Stomach smooth muscle (tissue), 2 donors: ENCODE measurements around the gene GZF1.

Experiments used
- H3K27ac ChIP-seq: one replicate; pipeline ENCODE4 v1.7.0; 2013; ENCODE audit warnings: mild to moderate bottlenecking, low read length, inconsistent platforms
- H3K27me3 ChIP-seq, 2 donors: one replicate each; pipeline ENCODE4 v1.7.0; 2013; ENCODE audit warnings: low read length in 2 of 2; ENCODE audit not compliant: insufficient read depth in 2 of 2, control insufficient read depth in 1 of 2
- H3K36me3 ChIP-seq, 2 donors: one replicate each; pipeline ENCODE4 v1.7.0; 2013; ENCODE audit warnings: low read length in 2 of 2; ENCODE audit not compliant: control insufficient read depth in 2 of 2, insufficient read depth in 2 of 2
- H3K4me1 ChIP-seq: one replicate; pipeline ENCODE4 v1.7.0; 2013; ENCODE audit warnings: low read length; ENCODE audit not compliant: control insufficient read depth, insufficient read depth
- H3K4me3 ChIP-seq, 2 donors: one replicate each; pipeline ENCODE4 v1.7.0; 2013; ENCODE audit warnings: low read length in 2 of 2
- H3K9ac ChIP-seq, 2 donors: one replicate each; pipeline ENCODE4 v1.7.0; 2013; ENCODE audit warnings: low read length in 2 of 2, mild to moderate bottlenecking in 1 of 2
- H3K9me3 ChIP-seq, 2 donors: one replicate each; pipeline ENCODE4 v1.7.0; 2013; ENCODE audit warnings: low read length in 2 of 2; ENCODE audit not compliant: control insufficient read depth in 2 of 2
- donor health status: healthy.
- donor health status: Pancreatic carcinoma.

The GZF1 gene

DNA sequence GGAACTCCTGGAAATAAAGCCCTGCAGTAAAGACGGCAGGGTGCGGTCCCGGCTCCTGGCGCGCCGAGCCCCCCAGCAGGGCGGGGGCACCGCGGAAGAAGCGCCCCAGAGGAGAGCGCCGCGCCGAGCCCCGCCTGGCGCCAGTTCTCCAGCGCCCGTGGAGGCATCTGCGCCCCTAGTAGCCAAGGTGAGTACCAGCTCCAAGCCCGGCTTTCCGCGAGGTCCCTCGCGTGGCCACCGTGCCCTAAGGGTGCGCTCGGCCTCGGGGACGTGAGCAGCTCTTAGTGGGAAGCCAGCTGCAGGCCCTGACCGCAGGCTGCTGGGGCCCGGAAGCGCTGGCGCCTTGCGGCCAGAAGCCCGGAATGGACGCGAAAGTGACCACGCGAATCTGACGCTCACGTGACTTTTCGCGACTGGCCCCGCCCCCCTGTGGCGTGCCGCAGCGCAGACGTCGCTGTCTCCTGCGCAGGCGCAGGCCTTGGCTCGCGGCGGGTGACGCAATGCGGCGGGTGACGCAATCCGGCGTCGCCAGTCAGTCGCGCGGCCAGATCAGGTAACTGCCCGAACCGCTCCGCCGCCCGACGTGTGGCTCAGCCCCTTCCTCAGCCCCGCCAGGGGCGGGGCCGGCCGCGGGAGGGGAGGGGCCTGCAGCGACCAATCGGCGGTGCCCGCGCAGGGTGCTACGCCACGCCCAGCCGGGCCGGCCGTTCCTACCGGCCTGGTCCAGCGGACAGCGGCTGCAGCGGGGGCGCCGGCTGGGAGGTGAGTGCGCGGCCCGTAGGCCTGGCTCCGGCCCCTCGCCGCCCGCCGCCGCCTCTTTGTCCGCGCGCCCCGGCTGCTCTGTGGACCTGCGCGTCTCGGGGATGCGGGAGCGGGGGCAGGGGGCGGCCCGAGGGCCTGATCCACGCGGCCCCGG lies at the start of gene GZF1:
Gene GZF1 (plus strand): TSS at position 707 of the 916 bp plus-strand sequence. CDS start 2,202 bp downstream, outside the sequence.
- Histone ChIP-seq H3K4me3 (peak within 1 kb of the TSS; percentile 81 to 82), H3K9me3 (no peaks in the 10 kb centered on the region), H3K27ac (peak within 1 kb of the TSS; percentile 98), H3K27me3 (no peaks in the 10 kb centered on the region), H3K9ac (peak within 1 kb of the TSS; percentile 89 to 95), H3K4me1 (peaks cover 24% of the 10 kb centered on the region), H3K36me3 (peaks cover 6 to 12% of the 10 kb centered on the region in 2 donors)

GRCh38 chr20:23313271-23313670 lies 48.7 kb upstream of the GZF1 start:
- H3K36me3 ChIP-seq, result no peaks in the 10 kb centered on the region
- peaks cover 8% of the 10 kb centered on the region for H3K4me1 ChIP-seq
- no peak overlapping the region for H3K9ac ChIP-seq
- no peaks in the 10 kb centered on the region for H3K27me3 ChIP-seq
- no peak overlapping the region for H3K4me3 ChIP-seq
- H3K27ac ChIP-seq, result no peak overlapping the region
- peaks cover 0 to 2% of the 10 kb centered on the region in 2 donors for H3K9me3 ChIP-seq

DNA sequence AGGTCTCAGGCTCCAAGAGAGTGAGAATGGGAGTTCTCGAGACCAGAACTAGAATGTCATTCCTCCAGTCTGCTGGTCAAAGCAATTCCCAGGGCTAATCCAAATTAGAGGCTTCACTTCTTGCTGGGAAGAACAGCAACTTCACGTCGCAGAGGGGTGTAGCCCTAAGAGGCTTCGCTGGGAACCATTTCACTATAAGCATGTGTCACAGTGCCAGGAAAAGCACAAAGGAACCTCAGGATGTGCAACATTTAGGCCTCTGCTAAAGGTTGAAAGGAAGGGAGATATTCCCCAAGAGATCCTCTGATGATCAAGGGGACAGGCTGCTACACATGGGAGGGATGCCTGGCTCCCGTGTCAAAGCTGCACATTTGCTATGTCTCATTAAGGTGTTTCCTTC lies 47.3 kb upstream of the GZF1 start:
- Histone ChIP-seq H3K4me3 (no peak overlapping the region), H3K9ac (no peak overlapping the region), H3K9me3 (no peaks in the 10 kb centered on the region), H3K27me3 (no peaks in the 10 kb centered on the region), H3K36me3 (no peaks in the 10 kb centered on the region), H3K27ac (peak overlapping the region; percentile 41), H3K4me1 (peaks cover 8% of the 10 kb centered on the region)

- H3K27ac ChIP-seq, result no peak overlapping the region
Observed at GRCh38 chr20:23315099-23315498, 46.9 kb upstream of the GZF1 start.

GRCh38 chr20:23316626-23317025 lies 45.4 kb upstream of the GZF1 start:
- H3K27me3 ChIP-seq, result no peaks in the 10 kb centered on the region
- H3K9ac ChIP-seq, result no peak overlapping the region
- H3K4me3 ChIP-seq, result no peak overlapping the region
- no peak overlapping the region for H3K27ac ChIP-seq
- H3K36me3 ChIP-seq, result no peaks in the 10 kb centered on the region
- peaks cover 8% of the 10 kb centered on the region for H3K4me1 ChIP-seq
- peaks cover 0 to 8% of the 10 kb centered on the region in 2 donors for H3K9me3 ChIP-seq

More at GRCh38 chr20:23315099-23315498, 46.9 kb upstream of the GZF1 start:
- Histone ChIP-seq H3K9ac (no peak overlapping the region), H3K4me3 (no peak overlapping the region), H3K4me1 (peaks cover 8% of the 10 kb centered on the region), H3K36me3 (no peaks in the 10 kb centered on the region), H3K9me3 (no peaks in the 10 kb centered on the region), H3K27me3 (no peaks in the 10 kb centered on the region)

DNA sequence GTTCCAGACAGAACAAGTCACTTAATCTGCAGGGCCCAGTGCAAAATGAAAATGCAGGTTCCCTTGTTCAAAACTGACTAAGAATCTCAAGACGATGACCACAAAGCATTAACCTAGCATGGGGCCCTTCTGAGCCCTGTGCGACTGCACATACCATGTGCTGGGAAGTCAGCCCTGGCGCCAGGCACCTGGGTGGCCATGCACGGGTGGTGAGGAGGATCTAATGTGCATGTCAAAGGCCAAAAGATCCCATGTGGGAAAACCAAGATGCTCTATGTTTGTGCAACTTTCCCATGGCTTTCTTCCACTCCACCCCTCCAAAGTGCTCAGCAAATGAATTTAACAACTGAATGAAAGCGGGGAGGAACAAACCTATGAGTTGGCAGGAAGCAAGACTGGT lies 44.9 kb upstream of the GZF1 start:
- Histone ChIP-seq H3K9ac (no peak overlapping the region), H3K36me3 (no peaks in the 10 kb centered on the region), H3K9me3 (peaks cover 0 to 8% of the 10 kb centered on the region in 2 donors), H3K4me1 (peaks cover 8% of the 10 kb centered on the region), H3K4me3 (no peak overlapping the region), H3K27me3 (no peaks in the 10 kb centered on the region), H3K27ac (no peak overlapping the region)

DNA sequence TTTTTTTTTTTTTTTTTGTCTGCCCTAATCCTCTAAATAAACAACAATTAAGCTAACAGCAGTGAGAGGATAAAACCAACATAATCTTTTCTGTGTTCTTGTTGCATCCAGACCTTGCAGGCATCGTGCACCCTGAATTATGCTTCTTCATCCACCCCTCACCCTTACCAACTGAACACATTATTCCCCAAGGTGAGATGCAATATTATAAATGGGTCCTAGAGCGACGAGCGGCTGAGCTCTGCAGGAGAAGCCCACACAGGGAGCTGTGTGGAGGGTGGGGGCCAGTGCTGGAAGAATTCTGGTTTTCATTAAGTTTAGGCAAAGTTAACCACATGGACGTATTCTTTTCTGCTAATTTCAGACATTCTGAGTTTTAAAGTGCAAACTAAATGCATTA lies 43.6 kb upstream of the GZF1 start:
- Histone ChIP-seq H3K4me3 (no peak overlapping the region), H3K36me3 (no peaks in the 10 kb centered on the region), H3K9me3 (peaks cover 0 to 8% of the 10 kb centered on the region in 2 donors), H3K27me3 (no peaks in the 10 kb centered on the region), H3K9ac (no peak overlapping the region), H3K4me1 (peaks cover 8% of the 10 kb centered on the region), H3K27ac (no peak overlapping the region)

DNA sequence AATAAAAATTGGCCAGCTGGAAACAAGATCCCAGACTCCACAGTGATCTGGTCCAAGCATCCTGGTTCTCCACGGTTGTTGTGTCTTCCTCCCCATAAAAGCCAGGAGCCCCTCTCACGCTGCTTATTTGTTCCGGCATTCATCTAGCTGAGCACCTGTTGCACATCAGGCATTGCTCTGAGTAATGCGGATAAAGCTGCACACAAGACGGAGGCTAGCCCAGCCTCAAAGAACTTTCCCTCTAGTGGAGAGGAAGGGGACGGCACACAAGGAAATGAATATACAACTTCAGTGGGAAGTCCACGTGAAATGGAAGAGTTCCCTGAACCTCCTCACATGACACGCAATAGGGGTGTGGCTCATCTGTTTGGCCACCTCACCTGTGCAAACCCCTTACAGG lies 41.7 kb upstream of the GZF1 start:
- H3K27ac ChIP-seq, result no peak overlapping the region
- no peak overlapping the region for H3K4me3 ChIP-seq
- no peaks in the 10 kb centered on the region for H3K36me3 ChIP-seq
- peaks cover 0 to 8% of the 10 kb centered on the region in 2 donors for H3K9me3 ChIP-seq
- no peaks in the 10 kb centered on the region for H3K27me3 ChIP-seq
- H3K4me1 ChIP-seq, result peaks cover 2% of the 10 kb centered on the region
- no peak overlapping the region for H3K9ac ChIP-seq

GRCh38 chr20:23325107-23325506 lies 36.9 kb upstream of the GZF1 start:
- no peak overlapping the region for H3K4me3 ChIP-seq
- H3K27ac ChIP-seq, result no peak overlapping the region
- no peaks in the 10 kb centered on the region for H3K36me3 ChIP-seq

DNA sequence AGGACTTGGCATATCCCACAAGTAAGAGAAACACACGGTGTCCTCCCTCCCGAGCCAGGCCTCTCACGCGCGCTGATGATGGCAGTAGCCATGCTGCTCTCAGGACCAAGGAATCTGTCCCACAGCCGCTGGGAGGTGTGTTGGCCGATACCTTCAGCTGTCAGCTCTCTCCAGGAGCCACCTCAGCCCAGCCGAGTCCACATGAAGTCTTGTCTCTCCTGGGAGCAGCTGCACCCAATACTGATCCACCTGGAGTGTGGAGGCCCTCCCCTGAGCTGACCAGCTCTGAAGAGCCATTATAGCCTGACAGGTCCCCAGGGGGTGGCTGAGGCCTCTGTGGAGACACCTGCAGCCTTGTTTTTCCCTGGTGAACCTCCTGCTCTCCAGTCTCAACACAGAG lies 35.2 kb upstream of the GZF1 start:
- Histone ChIP-seq H3K27ac (no peak overlapping the region), H3K9ac (no peak overlapping the region), H3K9me3 (peaks cover 0 to 3% of the 10 kb centered on the region in 2 donors), H3K4me1 (no peaks in the 10 kb centered on the region), H3K4me3 (no peak overlapping the region), H3K27me3 (no peaks in the 10 kb centered on the region), H3K36me3 (no peaks in the 10 kb centered on the region)

More at GRCh38 chr20:23325107-23325506, 36.9 kb upstream of the GZF1 start:
- H3K4me1 ChIP-seq, result no peaks in the 10 kb centered on the region
- peaks cover 0 to 8% of the 10 kb centered on the region in 2 donors for H3K9me3 ChIP-seq
- no peak overlapping the region for H3K9ac ChIP-seq
- no peaks in the 10 kb centered on the region for H3K27me3 ChIP-seq
